GM12878 (cell line): ENCODE data around the gene POU6F2. TPM values are rescaled to one million over a fixed set of nuclear protein-coding genes. Genes with fewer than 3 reads are reported as not detected.

Experiments
- ATAC-seq: fragments of 200-7000 bp; cut with Tn5 transposase; 3 replicates; pipeline ENCODE4 v1.9.1; 2020; ENCODE audit warnings: mild to moderate bottlenecking, moderate library complexity
- BruUV-seq: library from RNA; stranded (reverse); fragments of 400-500 nt; replicated peaks from 2 replicates; lab custom pipeline; 2021; lab: Mats Ljungman, UMichigan
- CTCF ChIA-PET: fragments of 300-600 bp; sonication (Branson Sonifier 250); formaldehyde crosslinking; extraction: SDS; loops from one replicate; lab custom pipeline; 2021; ENCODE audit warnings: inconsistent platforms; lab: Yijun Ruan, JAX
- POLR2A ChIA-PET: fragments of 350-600 bp; formaldehyde crosslinking; extraction: SDS; loops from one replicate; lab custom pipeline; 2021; ENCODE audit warnings: inconsistent platforms; lab: Charles Lee
- RAD21 ChIA-PET: fragments of 300-600 bp; sonication (Branson Sonifier 250); formaldehyde crosslinking; loops from one replicate; lab custom pipeline; 2023; ENCODE audit warnings: antibody characterized with exemption; ENCODE audit not compliant: unreplicated experiment; lab: Charles Lee
- SMC1A ChIA-PET: fragments of 300-600 bp; sonication (Branson Sonifier 250); formaldehyde crosslinking; loops from one replicate; lab custom pipeline; 2023; ENCODE audit not compliant: unreplicated experiment, uncharacterized antibody; lab: Charles Lee
- DNase-seq: peaks from one replicate; pipeline ENCODE4 v3.0.0-alpha.2; 2011; ENCODE audit warnings: low read depth, low spot score
- FAIRE-seq: peaks from 3 replicates; lab custom pipeline; 2011; peaks lifted over from hg19 to GRCh38; lab: Jason Lieb, UNC
- H2AFZ ChIP-seq: 2 replicates; pipeline ENCODE4 v1.6.0; 2011; ENCODE audit warnings: low read depth, low read length, control low read depth; ENCODE audit not compliant: control insufficient read depth
- H3K27ac ChIP-seq: 2 replicates; pipeline ENCODE4 v1.5.1; 2011; ENCODE audit warnings: control low read depth; ENCODE audit not compliant: control insufficient read depth, insufficient read depth
- H3K27me3 ChIP-seq, 2 experiments: replicated peaks in 1 of 2; 2 replicates each; pipeline versions ENCODE4 v1.6.0 to v1.6.1; 2011; ENCODE audit warnings: low read length in 1 of 2; ENCODE audit not compliant: control insufficient read depth in 2 of 2, insufficient read depth in 2 of 2
- H3K36me3 ChIP-seq, 2 experiments: 2 replicates each; pipeline ENCODE4 v1.5.1; 2011; ENCODE audit warnings: low read length in 1 of 2; ENCODE audit not compliant: control insufficient read depth in 2 of 2, insufficient read depth in 2 of 2
- H3K4me1 ChIP-seq: 2 replicates; pipeline ENCODE4 v1.6.1; 2011; ENCODE audit warnings: mild to moderate bottlenecking, low read length, moderate library complexity, mixed read lengths; ENCODE audit not compliant: control insufficient read depth, insufficient read depth
- H3K4me2 ChIP-seq: 2 replicates; pipeline ENCODE4 v1.6.0; 2011; ENCODE audit warnings: control low read depth; ENCODE audit not compliant: control insufficient read depth, insufficient read depth
- H3K4me3 ChIP-seq: fragments of 200-600 bp; sonication (generic); 2 replicates; pipeline ENCODE4 v1.5.1; 2016
- H3K79me2 ChIP-seq: 2 replicates; pipeline ENCODE4 v1.6.0; 2011; ENCODE audit warnings: low read length; ENCODE audit not compliant: control insufficient read depth, insufficient read depth
- H3K9ac ChIP-seq: 2 replicates; pipeline ENCODE4 v1.8.0; 2011; ENCODE audit warnings: low read length, control low read depth, mixed read lengths; ENCODE audit not compliant: control insufficient read depth, insufficient read depth
- H3K9me3 ChIP-seq: replicated peaks from 3 replicates; pipeline ENCODE4 v1.5.1; 2011; ENCODE audit warnings: mild to moderate bottlenecking, low read length; ENCODE audit not compliant: control insufficient read depth, insufficient read depth
- H4K20me1 ChIP-seq: 2 replicates; pipeline ENCODE4 v1.6.0; 2011; ENCODE audit not compliant: control insufficient read depth, insufficient read depth
- ATF7 ChIP-seq: fragments of 450-650 bp; IDR thresholded peaks from 2 replicates; pipeline ENCODE4 v1.6.1; 2016; ENCODE audit warnings: low read depth, mild to moderate bottlenecking
- BCLAF1 ChIP-seq: fragments of 450-650 bp; IDR thresholded peaks from 2 replicates; pipeline ENCODE4 v1.6.1; 2017; ENCODE audit warnings: antibody characterized with exemption, mild to moderate bottlenecking, moderate library complexity
- CBX3 ChIP-seq: fragments of 200-600 bp; sonication (generic); IDR thresholded peaks from 2 replicates; pipeline ENCODE4 v1.6.1; 2016; ENCODE audit warnings: low read depth, borderline replicate concordance
- DPF2 ChIP-seq: fragments of 450-650 bp; IDR thresholded peaks from 2 replicates; pipeline ENCODE4 v1.6.1; 2017; ENCODE audit warnings: mild to moderate bottlenecking
- ELK1 ChIP-seq: IDR thresholded peaks from 2 replicates; pipeline ENCODE4 v1.6.1; 2012; ENCODE audit warnings: low read depth, low read length, improper control_type of control experiment
- IKZF1 ChIP-seq: fragments of 450-650 bp; conservative IDR thresholded peaks from 2 replicates; pipeline ENCODE4 v1.6.1; 2017; ENCODE audit warnings: antibody characterized with exemption, mild to moderate bottlenecking
- JUND ChIP-seq: IDR thresholded peaks from 2 replicates; pipeline ENCODE4 v1.6.1; 2012; ENCODE audit warnings: low read depth, mild to moderate bottlenecking, low read length, improper control_type of control experiment, moderate library complexity
- MTA2 ChIP-seq: fragments of 450-650 bp; IDR thresholded peaks from 2 replicates; pipeline ENCODE4 v1.6.1; 2016; ENCODE audit warnings: low read depth, mild to moderate bottlenecking, moderate library complexity
- NFYA ChIP-seq: IDR thresholded peaks from 2 replicates; pipeline ENCODE4 v1.6.1; 2011; ENCODE audit warnings: low read depth, mild to moderate bottlenecking, low read length, improper control_type of control experiment, borderline replicate concordance
- NR2F1 ChIP-seq: fragments of 450-650 bp; conservative IDR thresholded peaks from 2 replicates; pipeline ENCODE4 v1.6.1; 2017; ENCODE audit warnings: mild to moderate bottlenecking
- NRF1 ChIP-seq: conservative IDR thresholded peaks from 2 replicates; pipeline ENCODE4 v1.6.1; 2011; ENCODE audit warnings: mild to moderate bottlenecking, low read depth, low read length, improper control_type of control experiment
- PAX5 ChIP-seq: IDR thresholded peaks from 2 replicates; pipeline ENCODE4 v1.6.1; 2011; ENCODE audit warnings: low read depth, low read length, borderline replicate concordance
- RBBP5 ChIP-seq: fragments of 200-600 bp; sonication (generic); conservative IDR thresholded peaks from 2 replicates; pipeline ENCODE4 v1.6.1; 2016
- SMC3 ChIP-seq: IDR thresholded peaks from 2 replicates; pipeline ENCODE4 v1.6.1; 2011; ENCODE audit warnings: low read length, improper control_type of control experiment, borderline replicate concordance
- STAT1 ChIP-seq: fragments of 450-650 bp; conservative IDR thresholded peaks from 2 replicates; pipeline ENCODE4 v1.6.1; 2014; ENCODE audit warnings: antibody characterized with exemption, mild to moderate bottlenecking
- STAT3 ChIP-seq: IDR thresholded peaks from 2 replicates; pipeline ENCODE4 v1.6.1; 2011; ENCODE audit warnings: low read depth, low read length, improper control_type of control experiment
- SUPT20H ChIP-seq: IDR thresholded peaks from 2 replicates; pipeline ENCODE4 v1.6.1; 2011; ENCODE audit warnings: low read depth, mild to moderate bottlenecking, low read length, moderate library complexity, borderline replicate concordance; ENCODE audit not compliant: control insufficient read depth
- WGBS: methylation state at CpG from one replicate; pipeline ENCODE4 v1.1.6; 2016; ENCODE audit warnings: low lambda C conversion rate; ENCODE audit not compliant: insufficient replicate concordance, insufficient coverage; ENCODE audit errors: missing lambda C conversion rate; 5-methylcytosine and 5-hydroxymethylcytosine counted together
- in situ Hi-C: fragments of 300-500 bp; cut with MboI; formaldehyde crosslinking; loops from 9 replicates; pipeline ENCODE4 v1.14.3; 2018; ENCODE audit warnings: mixed read lengths
- intact Hi-C: fragments of 100-400 bp; cut with micrococcal nuclease; formaldehyde crosslinking; loops from one replicate; pipeline ENCODE4 v1.14.2; 2022; ENCODE audit not compliant: unreplicated experiment
- polyA plus RNA-seq, 11 experiments: library from polyadenylated mRNA; depleted of rRNA in 4 of 11; unstranded in 6 of 11; stranded (reverse) in 5 of 11; fragments of >200 nt; fragmentation: Nextera tagmentation in 4 of 11; fragmentation: Illumina TruSeq in 1 of 11; extraction: Ambion mirVana in 4 of 11; extraction: Trizol in 1 of 11; gene quantifications; 1 replicate in 1 of 11; 2 replicates in 10 of 11; pipeline versions ENCODE4 v1.2.1 to v1.2.3, GENCODE V29; 2011 to 2016; ENCODE audit warnings: inconsistent platforms in 2 of 11, missing spikeins in 2 of 11, low read depth in 1 of 11
- total RNA-seq, 4 experiments: library from RNA; depleted of rRNA in 3 of 4; stranded (reverse); fragments of >200 nt in 3 of 4; fragmentation: Illumina TruSeq in 1 of 4; extraction: Trizol in 1 of 4; gene quantifications; 2 replicates each; pipeline versions ENCODE4 v1.2.1 to v1.2.3, GENCODE V29; 2013 to 2021
- TF ChIP-seq, protein P1 (sequence below): fragments of 450-650 bp; formaldehyde crosslinking; IDR thresholded peaks from 2 replicates; pipeline ENCODE4 v1.4.0; 2020; ENCODE audit warnings: mild to moderate bottlenecking, moderate library complexity

POU6F2 gene
- total and polyA plus RNA-seq, 10 of the 15 experiments (the other 5 are each of a cell fraction or from before 2014, with no cell fraction given): 0.10 TPM; not detected in 9

GRCh38 chr7:39321245-39321644 lies 343.5 kb downstream of the POU6F2 start:
- no peak overlapping the region for H3K27ac ChIP-seq
- peaks cover 4% of the 10 kb centered on the region; the same call in 2 of the 3 replicates for H3K9me3 ChIP-seq
- H4K20me1 ChIP-seq: no peaks in the 10 kb centered on the region
- no TSS peak for BruUV-seq
- SMC1A ChIA-PET: interaction anchor here (0.9 to 3.0 kb wide), 6 partner anchors 11 to 31 kb away, joined by 3 to 27 read pairs (median 4); no protein-coding TSS in a partner anchor
- H2AFZ ChIP-seq: no peak overlapping the region
- peak; percentile 68 for ATAC-seq
- no peak overlapping the region for H3K9ac ChIP-seq
- no peaks in the 10 kb centered on the region for H3K4me1 ChIP-seq
- no peak for DNase-seq
- H3K4me3 ChIP-seq: no peak overlapping the region
- 15% methylated on average over 3 of the region's 3 CpGs for WGBS
- CTCF ChIA-PET: interaction anchor here (0.6 to 2.7 kb wide), 5 partner anchors 11 to 92 kb away, joined by 3 to 14 read pairs (median 4); no protein-coding TSS in a partner anchor
- no peaks in the 10 kb centered on the region for H3K79me2 ChIP-seq
- no peaks in the 10 kb centered on the region for H3K27me3 ChIP-seq
- in situ Hi-C loops (no loop called here), intact Hi-C loops (no loop called here)
- H3K4me2 ChIP-seq: no peak overlapping the region
- no peaks in the 10 kb centered on the region for H3K36me3 ChIP-seq
- RAD21 ChIA-PET: interaction anchor here (0.7 to 1.1 kb wide), 2 partner anchors 9 to 17 kb away, joined by 5 to 7 read pairs; no protein-coding TSS in a partner anchor
- no peak for FAIRE-seq
- POLR2A ChIA-PET: interaction anchor here (1.0 to 2.1 kb wide), 3 partner anchors 9 to 193 kb away, joined by 3 to 6 read pairs (median 4); no protein-coding TSS in a partner anchor
- TF ChIP-seq CBX3: no peak
- no peak for TF ChIP-seq SMC3
- no peak for TF ChIP-seq PAX5
- TF ChIP-seq RBBP5: no peak
- 0 out of 2 replicates have a peak, but pooled peaks have one; percentile 33 for TF ChIP-seq NR2F1
- TF ChIP-seq NFYA: no peak
- TF ChIP-seq NRF1: no peak
- peak; percentile 24; the same call in 1 of the 2 replicates for TF ChIP-seq ATF7
- no peak for TF ChIP-seq ELK1
- peak; percentile 57; the same call in 1 of the 2 replicates for TF ChIP-seq IKZF1
- TF ChIP-seq SUPT20H: no peak
- no peak for TF ChIP-seq STAT3
- TF ChIP-seq DPF2: peak; percentile 43; the same call in 1 of the 2 replicates
- TF ChIP-seq MTA2: peak; percentile 36; the same call in 1 of the 2 replicates
- TF ChIP-seq STAT1: no peak
- TF ChIP-seq, protein P1, sequence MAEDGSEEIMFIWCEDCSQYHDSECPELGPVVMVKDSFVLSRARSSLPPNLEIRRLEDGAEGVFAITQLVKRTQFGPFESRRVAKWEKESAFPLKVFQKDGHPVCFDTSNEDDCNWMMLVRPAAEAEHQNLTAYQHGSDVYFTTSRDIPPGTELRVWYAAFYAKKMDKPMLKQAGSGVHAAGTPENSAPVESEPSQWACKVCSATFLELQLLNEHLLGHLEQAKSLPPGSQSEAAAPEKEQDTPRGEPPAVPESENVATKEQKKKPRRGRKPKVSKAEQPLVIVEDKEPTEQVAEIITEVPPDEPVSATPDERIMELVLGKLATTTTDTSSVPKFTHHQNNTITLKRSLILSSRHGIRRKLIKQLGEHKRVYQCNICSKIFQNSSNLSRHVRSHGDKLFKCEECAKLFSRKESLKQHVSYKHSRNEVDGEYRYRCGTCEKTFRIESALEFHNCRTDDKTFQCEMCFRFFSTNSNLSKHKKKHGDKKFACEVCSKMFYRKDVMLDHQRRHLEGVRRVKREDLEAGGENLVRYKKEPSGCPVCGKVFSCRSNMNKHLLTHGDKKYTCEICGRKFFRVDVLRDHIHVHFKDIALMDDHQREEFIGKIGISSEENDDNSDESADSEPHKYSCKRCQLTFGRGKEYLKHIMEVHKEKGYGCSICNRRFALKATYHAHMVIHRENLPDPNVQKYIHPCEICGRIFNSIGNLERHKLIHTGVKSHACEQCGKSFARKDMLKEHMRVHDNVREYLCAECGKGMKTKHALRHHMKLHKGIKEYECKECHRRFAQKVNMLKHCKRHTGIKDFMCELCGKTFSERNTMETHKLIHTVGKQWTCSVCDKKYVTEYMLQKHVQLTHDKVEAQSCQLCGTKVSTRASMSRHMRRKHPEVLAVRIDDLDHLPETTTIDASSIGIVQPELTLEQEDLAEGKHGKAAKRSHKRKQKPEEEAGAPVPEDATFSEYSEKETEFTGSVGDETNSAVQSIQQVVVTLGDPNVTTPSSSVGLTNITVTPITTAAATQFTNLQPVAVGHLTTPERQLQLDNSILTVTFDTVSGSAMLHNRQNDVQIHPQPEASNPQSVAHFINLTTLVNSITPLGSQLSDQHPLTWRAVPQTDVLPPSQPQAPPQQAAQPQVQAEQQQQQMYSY (CRISPR knock-in tag): no peak
- TF ChIP-seq JUND: no peak
- no peak for TF ChIP-seq BCLAF1
